GM12878 (cell line): ENCODE results near the gene TCP11. TPM values are rescaled to one million over a fixed set of nuclear protein-coding genes. Genes with fewer than 3 reads are reported as not detected.

Experiments
- ATAC-seq: fragments of 200-7000 bp; cut with Tn5 transposase; 3 replicates; pipeline ENCODE4 v1.9.1; 2020; ENCODE audit warnings: mild to moderate bottlenecking, moderate library complexity
- BruUV-seq: library from RNA; stranded (reverse); fragments of 400-500 nt; replicated peaks from 2 replicates; lab custom pipeline; 2021; lab: Mats Ljungman, UMichigan
- CTCF ChIA-PET: fragments of 300-600 bp; sonication (Branson Sonifier 250); formaldehyde crosslinking; extraction: SDS; loops from one replicate; lab custom pipeline; 2021; ENCODE audit warnings: inconsistent platforms; lab: Yijun Ruan, JAX
- POLR2A ChIA-PET: fragments of 350-600 bp; formaldehyde crosslinking; extraction: SDS; loops from one replicate; lab custom pipeline; 2021; ENCODE audit warnings: inconsistent platforms; lab: Charles Lee
- RAD21 ChIA-PET: fragments of 300-600 bp; sonication (Branson Sonifier 250); formaldehyde crosslinking; loops from one replicate; lab custom pipeline; 2023; ENCODE audit warnings: antibody characterized with exemption; ENCODE audit not compliant: unreplicated experiment; lab: Charles Lee
- SMC1A ChIA-PET: fragments of 300-600 bp; sonication (Branson Sonifier 250); formaldehyde crosslinking; loops from one replicate; lab custom pipeline; 2023; ENCODE audit not compliant: unreplicated experiment, uncharacterized antibody; lab: Charles Lee
- DNase-seq: peaks from one replicate; pipeline ENCODE4 v3.0.0-alpha.2; 2011; ENCODE audit warnings: low read depth, low spot score
- FAIRE-seq: peaks from 3 replicates; lab custom pipeline; 2011; peaks lifted over from hg19 to GRCh38; lab: Jason Lieb, UNC
- H2AFZ ChIP-seq: 2 replicates; pipeline ENCODE4 v1.6.0; 2011; ENCODE audit warnings: low read depth, low read length, control low read depth; ENCODE audit not compliant: control insufficient read depth
- H3K27ac ChIP-seq: 2 replicates; pipeline ENCODE4 v1.5.1; 2011; ENCODE audit warnings: control low read depth; ENCODE audit not compliant: control insufficient read depth, insufficient read depth
- H3K27me3 ChIP-seq, 2 experiments: replicated peaks in 1 of 2; 2 replicates each; pipeline versions ENCODE4 v1.6.0 to v1.6.1; 2011; ENCODE audit warnings: low read length in 1 of 2; ENCODE audit not compliant: control insufficient read depth in 2 of 2, insufficient read depth in 2 of 2
- H3K36me3 ChIP-seq, 2 experiments: 2 replicates each; pipeline ENCODE4 v1.5.1; 2011; ENCODE audit warnings: low read length in 1 of 2; ENCODE audit not compliant: control insufficient read depth in 2 of 2, insufficient read depth in 2 of 2
- H3K4me1 ChIP-seq: 2 replicates; pipeline ENCODE4 v1.6.1; 2011; ENCODE audit warnings: mild to moderate bottlenecking, low read length, moderate library complexity, mixed read lengths; ENCODE audit not compliant: control insufficient read depth, insufficient read depth
- H3K4me2 ChIP-seq: 2 replicates; pipeline ENCODE4 v1.6.0; 2011; ENCODE audit warnings: control low read depth; ENCODE audit not compliant: control insufficient read depth, insufficient read depth
- H3K4me3 ChIP-seq: fragments of 200-600 bp; sonication (generic); 2 replicates; pipeline ENCODE4 v1.5.1; 2016
- H3K79me2 ChIP-seq: 2 replicates; pipeline ENCODE4 v1.6.0; 2011; ENCODE audit warnings: low read length; ENCODE audit not compliant: control insufficient read depth, insufficient read depth
- H3K9ac ChIP-seq: 2 replicates; pipeline ENCODE4 v1.8.0; 2011; ENCODE audit warnings: low read length, control low read depth, mixed read lengths; ENCODE audit not compliant: control insufficient read depth, insufficient read depth
- H3K9me3 ChIP-seq: replicated peaks from 3 replicates; pipeline ENCODE4 v1.5.1; 2011; ENCODE audit warnings: mild to moderate bottlenecking, low read length; ENCODE audit not compliant: control insufficient read depth, insufficient read depth
- H4K20me1 ChIP-seq: 2 replicates; pipeline ENCODE4 v1.6.0; 2011; ENCODE audit not compliant: control insufficient read depth, insufficient read depth
- BACH1 ChIP-seq: fragments of 450-650 bp; IDR thresholded peaks from 2 replicates; pipeline ENCODE4 v1.6.1; 2017; ENCODE audit warnings: mild to moderate bottlenecking, borderline replicate concordance
- BRCA1 ChIP-seq: IDR thresholded peaks from 2 replicates; pipeline ENCODE4 v1.6.1; 2011; ENCODE audit warnings: low read depth, low read length, improper control_type of control experiment
- CEBPZ ChIP-seq: fragments of 150-350 bp; IDR thresholded peaks from 2 replicates; pipeline ENCODE4 v1.6.1; 2016; ENCODE audit warnings: low read depth, low read length
- IKZF2 ChIP-seq, 2 experiments: fragments of 450-650 bp; IDR thresholded peaks; 2 replicates each; pipeline ENCODE4 v1.6.1; 2017; ENCODE audit warnings: mild to moderate bottlenecking in 2 of 2, moderate library complexity in 2 of 2
- IRF4 ChIP-seq: IDR thresholded peaks from 2 replicates; pipeline ENCODE4 v1.6.1; 2011; ENCODE audit warnings: low read depth, low read length
- IRF5 ChIP-seq: fragments of 450-650 bp; IDR thresholded peaks from 2 replicates; pipeline ENCODE4 v1.6.1; 2017; ENCODE audit warnings: borderline replicate concordance
- PML ChIP-seq: IDR thresholded peaks from 2 replicates; pipeline ENCODE4 v1.6.1; 2012; ENCODE audit warnings: low read length, inconsistent platforms
- PRDM15 ChIP-seq: fragments of 450-650 bp; formaldehyde crosslinking; IDR thresholded peaks from 2 replicates; pipeline ENCODE4 v1.4.0; 2020; ENCODE audit warnings: mild to moderate bottlenecking, moderate library complexity
- RB1 ChIP-seq: fragments of 450-650 bp; formaldehyde crosslinking; IDR thresholded peaks from 2 replicates; pipeline ENCODE4 v1.6.1; 2017; ENCODE audit warnings: mild to moderate bottlenecking, borderline replicate concordance
- RELB ChIP-seq: fragments of 450-650 bp; IDR thresholded peaks from 2 replicates; pipeline ENCODE4 v1.6.1; 2017; ENCODE audit warnings: low read depth, mild to moderate bottlenecking, moderate library complexity
- SPI1 ChIP-seq: IDR thresholded peaks from 2 replicates; pipeline ENCODE4 v1.6.1; 2011; ENCODE audit warnings: low read depth, mild to moderate bottlenecking, low read length, moderate library complexity, borderline replicate concordance; ENCODE audit not compliant: insufficient read depth
- TAF1 ChIP-seq: IDR thresholded peaks from 2 replicates; pipeline ENCODE4 v1.6.1; 2011; ENCODE audit warnings: mild to moderate bottlenecking, low read depth, low read length, borderline replicate concordance
- TARDBP ChIP-seq: IDR thresholded peaks from 2 replicates; pipeline ENCODE4 v1.6.1; 2016; ENCODE audit warnings: borderline replicate concordance
- WGBS: methylation state at CpG from one replicate; pipeline ENCODE4 v1.1.6; 2016; ENCODE audit warnings: low lambda C conversion rate; ENCODE audit not compliant: insufficient replicate concordance, insufficient coverage; ENCODE audit errors: missing lambda C conversion rate; 5-methylcytosine and 5-hydroxymethylcytosine counted together
- in situ Hi-C: fragments of 300-500 bp; cut with MboI; formaldehyde crosslinking; loops from 9 replicates; pipeline ENCODE4 v1.14.3; 2018; ENCODE audit warnings: mixed read lengths
- intact Hi-C: fragments of 100-400 bp; cut with micrococcal nuclease; formaldehyde crosslinking; loops from one replicate; pipeline ENCODE4 v1.14.2; 2022; ENCODE audit not compliant: unreplicated experiment
- polyA plus RNA-seq, 11 experiments: library from polyadenylated mRNA; depleted of rRNA in 4 of 11; unstranded in 6 of 11; stranded (reverse) in 5 of 11; fragments of >200 nt; fragmentation: Nextera tagmentation in 4 of 11; fragmentation: Illumina TruSeq in 1 of 11; extraction: Ambion mirVana in 4 of 11; extraction: Trizol in 1 of 11; gene quantifications; 1 replicate in 1 of 11; 2 replicates in 10 of 11; pipeline versions ENCODE4 v1.2.1 to v1.2.3, GENCODE V29; 2011 to 2016; ENCODE audit warnings: inconsistent platforms in 2 of 11, missing spikeins in 2 of 11, low read depth in 1 of 11
- total RNA-seq, 4 experiments: library from RNA; depleted of rRNA in 3 of 4; stranded (reverse); fragments of >200 nt in 3 of 4; fragmentation: Illumina TruSeq in 1 of 4; extraction: Trizol in 1 of 4; gene quantifications; 2 replicates each; pipeline versions ENCODE4 v1.2.1 to v1.2.3, GENCODE V29; 2013 to 2021

The TCP11 gene
- total and polyA plus RNA-seq, 10 of the 15 experiments (the other 5 are each of a cell fraction or from before 2014, with no cell fraction given): not detected

GRCh38 chr6:35076997-35077712 lies 64.0 kb downstream of the TCP11 start:
- Histone ChIP-seq H3K9me3 (no peaks in the 10 kb centered on the region), H3K36me3 (no peaks in the 10 kb centered on the region; a peak in 1 of 4 replicates), H4K20me1 (no peaks in the 10 kb centered on the region)
- 88% methylated on average over 17 of the region's 17 CpGs for WGBS
- SMC1A ChIA-PET: interaction anchor here (0.6 kb wide), 1 partner anchor 1530 kb away, joined by 4 read pairs; no protein-coding TSS in a partner anchor
- ATAC-seq (no peak), DNase-seq (no peak)
- RAD21 ChIA-PET: no interaction called here
- TF ChIP-seq TARDBP: no peak
- TF ChIP-seq IKZF2 (IDR thresholded peaks at IDR 0.05): no peak
- no peak for TF ChIP-seq IRF5
- no peak for TF ChIP-seq CEBPZ
- no peak for TF ChIP-seq BRCA1
- no peak for TF ChIP-seq SPI1
- TF ChIP-seq IRF4: no peak
- no peak for TF ChIP-seq PRDM15 (CRISPR knock-in tag)
- no peak for TF ChIP-seq BACH1
- TF ChIP-seq PML: no peak
- TF ChIP-seq RELB: no peak
- no peak for TF ChIP-seq TAF1
- no peak for TF ChIP-seq RB1
- TF ChIP-seq, all 136 proteins: peak for 0
- H3K27me3 ChIP-seq: no peaks in the 10 kb centered on the region
- no peak overlapping the region for H3K4me2 ChIP-seq
- ChIA-PET CTCF (no interaction called here), POLR2A (no interaction called here)
- no peak overlapping the region for H3K27ac ChIP-seq
- no peaks in the 10 kb centered on the region for H3K4me1 ChIP-seq
- H2AFZ ChIP-seq: no peak overlapping the region
- no peak for FAIRE-seq
- intact Hi-C loops: no loop called here
- no peak overlapping the region for H3K9ac ChIP-seq
- no peaks in the 10 kb centered on the region for H3K79me2 ChIP-seq
- BruUV-seq: no TSS peak
- in situ Hi-C loops: no loop called here
- no peak overlapping the region for H3K4me3 ChIP-seq
